ENCODE results near the gene ZNF653. TPM values are rescaled to one million over a fixed set of nuclear protein-coding genes. Genes with fewer than 3 reads are reported as not detected.

The ZNF653 gene
- total and polyA plus RNA-seq, 2 donors (not counting 3 experiments of a cell fraction or from before 2014, with no cell fraction given), result 7.0 to 8.7 TPM

- no peaks in the 10 kb centered on the region for H3K9me1 ChIP-seq (replicated peaks; ENCODE audit: control insufficient read depth, extremely low read depth, insufficient read depth, low read length)
- H3K27me3 ChIP-seq (ENCODE audit: control insufficient read depth in 2 of 2, insufficient read depth in 2 of 2, low read length in 2 of 2), result no peaks in the 10 kb centered on the region
- ChIA-PET CTCF (interaction anchor here (0.8 to 1.4 kb wide), 4 partner anchors 9 to 83 kb away, joined by 3 to 4 read pairs (median 3); partner anchors contain the start of gene ELOF1), POLR2A (no interaction called here)
- peak overlapping the region; percentile 89 for H3K4me2 ChIP-seq (ENCODE audit: insufficient read depth, low read length)
- peak overlapping the region; percentile 44 to 71 (median 71) for H3K4me3 ChIP-seq (replicated peaks in 1 of 3; ENCODE audit: insufficient read depth in 1 of 3, low read depth in 1 of 3, low read length in 3 of 3)
- no TSS peak for BruUV-seq (replicated peaks)
- no peaks in the 10 kb centered on the region for H3K36me3 ChIP-seq (ENCODE audit: control insufficient read depth in 2 of 2, extremely low read depth in 1 of 2, insufficient read depth in 2 of 2, low read length in 2 of 2)
- peak overlapping the region; percentile 90 for H3K9ac ChIP-seq (replicated peaks; ENCODE audit: extremely low read depth, insufficient read depth, low read length)
- peak overlapping the region; percentile 88 for H2AFZ ChIP-seq (ENCODE audit: low read depth, low read length)
- dilution Hi-C loops (cut with MboI; ENCODE audit: extremely low pct_ligation_motif_present, low sequenced_read_pairs) (no loop called here), intact Hi-C loops (cut with micrococcal nuclease) (loop anchor here (1.0 kb wide), 2 partner anchors 24 to 54 kb away; partner anchors contain the start of genes ECSIT and ELOF1)
- H3K27ac ChIP-seq (ENCODE audit: insufficient read depth, low read depth, low read length), result peak overlapping the region; percentile 81
- H4K20me1 ChIP-seq (replicated peaks; ENCODE audit: control insufficient read depth, extremely low read depth, insufficient read depth, low read length), result no peaks in the 10 kb centered on the region
- peaks cover 10% of the 10 kb centered on the region for H3K4me1 ChIP-seq (ENCODE audit: control insufficient read depth, extremely low read depth, insufficient read depth, low read length)
- no peaks in the 10 kb centered on the region for H3K9me3 ChIP-seq (replicated peaks; ENCODE audit: control insufficient read depth, insufficient read depth, low read length)
- FAIRE-seq (peak; percentile 94), DNase-seq (ENCODE audit: low read depth, low spot score) (peak; percentile 98)
- no peak for TF ChIP-seq MYC (IDR thresholded peaks at IDR 0.05; ENCODE audit: low read depth, low read length)
- no peak for TF ChIP-seq MAX (IDR thresholded peaks at IDR 0.05; ENCODE audit: insufficient read depth, insufficient read length)
- TF ChIP-seq FOS (IDR thresholded peaks at IDR 0.05; ENCODE audit: borderline replicate concordance, insufficient read depth, low read length), result no peak
- no peak for TF ChIP-seq POLR2A (IDR thresholded peaks at IDR 0.05; ENCODE audit: low read depth, low read length)
- no peak for TF ChIP-seq EZH2 (IDR thresholded peaks at IDR 0.05; ENCODE audit: borderline replicate concordance, low read depth, low read length, severe bottlenecking)
- no peak for TF ChIP-seq GATA2 (IDR thresholded peaks at IDR 0.05; ENCODE audit: insufficient read depth, insufficient read length, low read depth, low read length)
- TF ChIP-seq JUN (IDR thresholded peaks at IDR 0.05; ENCODE audit: borderline replicate concordance, insufficient read depth, insufficient read length, low read depth), result no peak
- H3K79me2 ChIP-seq (ENCODE audit: control insufficient read depth, insufficient read depth, low read length), result no peaks in the 10 kb centered on the region
These were observed 571 bp downstream of the ZNF653 start for GRCh38 chr19:11505032-11505503.

- H4K20me1 ChIP-seq (replicated peaks; ENCODE audit: control insufficient read depth, extremely low read depth, insufficient read depth, low read length), result no peaks in the 10 kb centered on the region
- H3K9me3 ChIP-seq (replicated peaks; ENCODE audit: control insufficient read depth, insufficient read depth, low read length), result no peaks in the 10 kb centered on the region
- ChIA-PET CTCF (no interaction called here), POLR2A (no interaction called here)
- FAIRE-seq, result peak; percentile 43
- H3K36me3 ChIP-seq (ENCODE audit: control insufficient read depth in 2 of 2, extremely low read depth in 1 of 2, insufficient read depth in 2 of 2, low read length in 2 of 2), result no peaks in the 10 kb centered on the region
- H3K27ac ChIP-seq (ENCODE audit: insufficient read depth, low read depth, low read length), result peak overlapping the region; percentile 81
- peak overlapping the region; percentile 8 for H3K9ac ChIP-seq (replicated peaks; ENCODE audit: extremely low read depth, insufficient read depth, low read length)
- no peak for DNase-seq (ENCODE audit: low read depth, low spot score)
- intact Hi-C loops (cut with micrococcal nuclease), result loop anchor here (1.0 kb wide), 2 partner anchors 25 to 55 kb away; partner anchors contain the start of genes ECSIT and ELOF1
- H3K4me3 ChIP-seq (replicated peaks in 1 of 3; ENCODE audit: insufficient read depth in 1 of 3, low read depth in 1 of 3, low read length in 3 of 3), result peak overlapping the region; percentile 38 to 71 (median 71)
- TF ChIP-seq FOS (IDR thresholded peaks at IDR 0.05; ENCODE audit: borderline replicate concordance, insufficient read depth, low read length), result no peak
- no peak for TF ChIP-seq EZH2 (IDR thresholded peaks at IDR 0.05; ENCODE audit: borderline replicate concordance, low read depth, low read length, severe bottlenecking)
- TF ChIP-seq GATA2 (IDR thresholded peaks at IDR 0.05; ENCODE audit: insufficient read depth, insufficient read length, low read depth, low read length), result no peak
- TF ChIP-seq MAX (IDR thresholded peaks at IDR 0.05; ENCODE audit: insufficient read depth, insufficient read length), result no peak
- TF ChIP-seq JUN (IDR thresholded peaks at IDR 0.05; ENCODE audit: borderline replicate concordance, insufficient read depth, insufficient read length, low read depth), result no peak
- TF ChIP-seq POLR2AphosphoS5 (IDR thresholded peaks at IDR 0.05; ENCODE audit: insufficient read depth, low read depth, low read length), result no peak
- TF ChIP-seq MYC (IDR thresholded peaks at IDR 0.05; ENCODE audit: low read depth, low read length), result no peak
- no peak for TF ChIP-seq POLR2A (IDR thresholded peaks at IDR 0.05; ENCODE audit: low read depth, low read length)
- H2AFZ ChIP-seq (ENCODE audit: low read depth, low read length), result peak overlapping the region; percentile 54
- H3K4me2 ChIP-seq (ENCODE audit: insufficient read depth, low read length), result peak overlapping the region; percentile 89
- no peaks in the 10 kb centered on the region for H3K27me3 ChIP-seq (ENCODE audit: control insufficient read depth in 2 of 2, insufficient read depth in 2 of 2, low read length in 2 of 2)
- H3K4me1 ChIP-seq (ENCODE audit: control insufficient read depth, extremely low read depth, insufficient read depth, low read length), result peaks cover 10% of the 10 kb centered on the region
- BruUV-seq (replicated peaks), result TSS peak; percentile 33
- H3K9me1 ChIP-seq (replicated peaks; ENCODE audit: control insufficient read depth, extremely low read depth, insufficient read depth, low read length), result no peaks in the 10 kb centered on the region
- H3K79me2 ChIP-seq (ENCODE audit: control insufficient read depth, insufficient read depth, low read length), result no peaks in the 10 kb centered on the region
- dilution Hi-C loops (cut with MboI; ENCODE audit: extremely low pct_ligation_motif_present, low sequenced_read_pairs), result no loop called here
These were observed 1.1 kb downstream of the ZNF653 start for GRCh38 chr19:11504502-11505031.
